Activated T-helper 1 cell treated with anti-CD3 and anti-CD28 coated beads, Interleukin-12 subunit alpha, Interleukin-12 subunit beta, Interleukin-2, Interleukin-4 antibody, amounts not matched to agents 30 ng/mL and 10 ng/mL and 1 ng/mL, durations not matched to agents 14 hours and 24 hours and 36 hours (primary cell): Measurements from ENCODE around the gene CADM4. TPM values are rescaled to one million over a fixed set of nuclear protein-coding genes. Genes with fewer than 3 reads are reported as not detected.
"Not testable (repeated sequence)": the region's sequence is repeated elsewhere in the genome, so short reads cannot be mapped to it uniquely, and the experiment has no call there.

Source experiments
- DNase-seq: peaks from one replicate; pipeline ENCODE4 v3.0.0; 2021; ENCODE audit warnings: low spot score
- H3K27ac Mint-ChIP-seq: one replicate; pipeline ENCODE4 v1.8.0; 2021; ENCODE audit warnings: mild to moderate bottlenecking, mixed read lengths
- H3K27me3 Mint-ChIP-seq: one replicate; pipeline ENCODE4 v1.8.0; 2022; ENCODE audit warnings: mild to moderate bottlenecking, moderate library complexity, mixed read lengths; ENCODE audit not compliant: insufficient read depth
- H3K36me3 Mint-ChIP-seq: one replicate; pipeline ENCODE4 v1.8.0; 2021; ENCODE audit warnings: low read depth, mixed read lengths
- H3K4me1 Mint-ChIP-seq: one replicate; pipeline ENCODE4 v1.8.0; 2021; ENCODE audit warnings: low read depth, mixed read lengths
- H3K4me3 Mint-ChIP-seq: one replicate; pipeline ENCODE4 v1.8.0; 2021; ENCODE audit warnings: mild to moderate bottlenecking, moderate library complexity, mixed read lengths
- H3K9me3 Mint-ChIP-seq: one replicate; pipeline ENCODE4 v1.8.0; 2021; ENCODE audit warnings: mixed read lengths
- intact Hi-C: fragments of 100-400 bp; cut with micrococcal nuclease; formaldehyde crosslinking; loops from one replicate; pipeline ENCODE4 v1.15.1; 2024
- total RNA-seq: library from RNA; stranded (reverse); gene quantifications from 2 replicates; pipeline ENCODE4 v1.2.3, GENCODE V29; 2022

Gene CADM4
- total RNA-seq, 1 donor from 2014 or later: 0.39 TPM

DNA sequence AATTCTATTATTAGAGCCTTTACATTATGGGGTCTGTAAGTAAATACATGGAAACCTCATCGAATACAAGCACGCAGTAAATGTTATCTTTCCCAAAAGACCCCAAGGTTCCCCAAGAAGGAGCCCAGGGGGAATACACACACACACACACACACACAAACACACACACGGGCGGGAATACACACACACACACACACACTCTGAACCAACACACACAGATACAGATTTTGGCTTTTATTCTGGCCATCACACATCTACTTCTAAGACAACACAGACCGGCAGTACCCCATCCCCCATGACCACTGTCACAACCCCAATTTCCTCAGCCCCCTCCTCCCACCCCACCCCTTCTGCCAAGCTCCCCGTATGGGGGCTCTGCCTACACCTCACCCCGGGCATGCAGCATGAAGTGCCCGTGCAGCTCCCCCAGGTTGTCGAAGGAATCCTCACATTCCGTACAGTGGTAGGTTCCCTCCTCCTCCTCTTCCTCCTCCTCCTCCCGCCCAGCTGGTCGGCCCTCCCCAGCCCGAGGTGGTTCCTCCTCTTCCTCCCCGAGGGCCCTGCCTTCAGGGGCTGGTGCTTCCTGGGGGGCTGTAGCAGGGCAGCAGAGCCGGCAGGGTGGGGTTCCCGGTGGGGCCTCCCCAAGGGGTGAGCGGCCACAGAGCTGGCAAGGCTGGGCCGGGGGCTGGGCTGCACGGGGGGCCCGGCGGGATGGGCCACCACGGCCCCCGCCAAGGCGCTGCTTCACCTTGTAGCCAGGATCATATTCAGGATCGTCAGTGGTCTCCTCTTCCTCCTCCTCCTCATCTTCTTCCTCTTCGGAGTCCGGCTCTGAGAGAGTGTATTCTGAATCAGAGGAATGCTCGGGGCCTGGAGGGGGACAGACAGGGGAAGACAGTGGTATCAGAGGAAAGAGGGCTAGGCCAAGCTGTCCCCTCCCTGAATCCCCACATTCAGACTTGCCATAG, 32.1 kb downstream of the CADM4 start:
- Mint-ChIP-seq H3K4me3 (no peak overlapping the region), H3K4me1 (peaks cover 3% of the 10 kb centered on the region), H3K27me3 (no peaks in the 10 kb centered on the region), H3K9me3 (no peaks in the 10 kb centered on the region), H3K36me3 (no peaks in the 10 kb centered on the region), H3K27ac (no peak overlapping the region)
- DNase-seq: no peak
- intact Hi-C loops: no loop called here

DNA sequence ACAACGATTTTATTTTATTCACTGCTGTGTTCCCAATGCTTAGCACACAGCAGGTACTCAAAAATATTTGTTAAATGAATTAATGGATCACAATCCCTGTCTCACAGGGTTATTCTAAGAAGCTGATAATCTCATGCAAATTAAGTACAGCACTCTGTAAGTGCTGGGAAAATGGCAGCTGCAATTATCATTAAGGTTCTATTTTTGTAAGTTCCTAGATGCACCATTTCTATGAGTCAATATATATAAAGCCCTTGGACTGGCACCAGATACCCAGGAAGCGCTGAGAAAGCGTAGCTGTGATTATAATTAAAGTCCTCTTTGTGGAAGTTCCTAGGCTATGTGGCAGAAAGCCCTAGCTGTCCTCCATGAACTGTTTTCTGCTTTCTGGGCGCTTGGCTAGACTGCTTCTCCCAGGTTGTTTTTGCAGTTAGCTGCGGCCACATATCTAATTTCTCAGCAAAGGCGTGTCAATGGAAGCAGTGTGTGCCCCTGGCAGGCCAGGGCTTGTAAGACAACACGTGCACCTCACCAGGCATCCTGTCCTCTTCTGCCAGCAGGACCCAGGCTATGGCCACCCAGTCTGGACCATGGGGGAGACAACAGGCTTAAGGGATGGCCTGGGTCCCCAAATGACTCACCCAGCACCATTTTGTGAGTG, 33.0 kb downstream of the CADM4 start:
- no peak overlapping the region for H3K27ac Mint-ChIP-seq
- H3K27me3 Mint-ChIP-seq: no peaks in the 10 kb centered on the region
- no peaks in the 10 kb centered on the region for H3K36me3 Mint-ChIP-seq
- DNase-seq: no peak
- peaks cover 3% of the 10 kb centered on the region for H3K4me1 Mint-ChIP-seq
- no peak overlapping the region for H3K4me3 Mint-ChIP-seq
- intact Hi-C loops: no loop called here
- H3K9me3 Mint-ChIP-seq: no peaks in the 10 kb centered on the region

DNA sequence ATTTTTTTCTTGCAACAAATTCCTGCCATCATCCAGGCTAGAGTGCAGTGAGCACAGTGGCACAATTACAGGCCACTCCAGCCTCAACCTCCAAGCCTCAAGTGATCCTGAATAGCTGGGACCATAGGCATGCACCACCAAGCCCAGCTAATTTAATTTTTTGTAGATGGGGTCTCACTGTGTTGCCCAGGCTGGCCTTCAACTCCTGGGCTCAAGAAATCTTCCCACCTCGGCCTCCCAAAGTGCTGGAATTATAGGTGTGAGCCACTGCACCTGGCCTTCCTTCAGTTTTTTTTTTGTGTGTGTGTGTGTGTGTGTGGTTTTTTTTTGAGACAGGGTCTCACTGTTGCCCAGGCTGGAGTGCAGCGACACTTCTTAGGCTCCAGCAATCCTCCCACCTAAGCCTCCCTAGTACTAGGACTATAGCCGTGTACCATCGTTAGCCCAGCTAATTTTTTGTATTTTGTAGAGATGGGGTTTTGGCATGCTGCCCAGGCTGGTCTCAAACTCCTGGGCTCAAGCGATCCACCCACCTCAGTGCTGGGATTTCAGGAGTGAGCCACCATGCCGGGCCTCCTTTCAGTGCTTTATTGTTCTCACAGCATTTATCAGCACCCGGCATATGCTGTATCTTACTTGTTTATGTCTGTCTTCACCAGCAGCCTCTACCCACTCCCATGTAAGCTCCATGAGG, 33.6 kb downstream of the CADM4 start:
- H3K27me3 Mint-ChIP-seq: no peaks in the 10 kb centered on the region
- H3K9me3 Mint-ChIP-seq: no peaks in the 10 kb centered on the region
- peaks cover 3% of the 10 kb centered on the region for H3K4me1 Mint-ChIP-seq
- intact Hi-C loops: no loop called here
- peaks cover 5% of the 10 kb centered on the region for H3K36me3 Mint-ChIP-seq
- no peak overlapping the region for H3K27ac Mint-ChIP-seq
- no peak for DNase-seq
- H3K4me3 Mint-ChIP-seq: no peak overlapping the region

DNA sequence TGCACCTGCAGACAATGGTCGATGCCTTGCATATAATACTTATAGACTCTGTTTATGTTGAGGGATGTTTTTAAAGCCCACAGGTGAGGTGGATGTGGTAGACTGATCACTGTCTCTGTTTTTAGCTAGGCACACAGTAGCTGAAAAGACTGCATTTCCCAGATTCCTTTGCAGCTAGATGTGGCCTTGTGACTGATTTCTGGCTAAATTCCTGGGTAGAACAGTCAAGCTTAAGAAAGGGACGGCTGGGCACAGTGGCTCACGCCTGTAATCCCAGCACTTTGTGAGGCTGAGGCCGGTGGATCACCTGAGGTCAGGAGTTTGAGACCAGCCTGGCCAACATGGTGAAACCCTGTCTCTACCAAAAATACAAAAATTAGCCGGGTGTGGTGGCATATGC, 39.3 kb downstream of the CADM4 start:
- H3K27ac Mint-ChIP-seq, H3K4me3 Mint-ChIP-seq, H3K27me3 Mint-ChIP-seq, DNase-seq, intact Hi-C loops, H3K9me3 Mint-ChIP-seq, H3K36me3 Mint-ChIP-seq: not testable (repeated sequence)
- H3K4me1 Mint-ChIP-seq: peaks cover 28% of the 10 kb centered on the region

DNA sequence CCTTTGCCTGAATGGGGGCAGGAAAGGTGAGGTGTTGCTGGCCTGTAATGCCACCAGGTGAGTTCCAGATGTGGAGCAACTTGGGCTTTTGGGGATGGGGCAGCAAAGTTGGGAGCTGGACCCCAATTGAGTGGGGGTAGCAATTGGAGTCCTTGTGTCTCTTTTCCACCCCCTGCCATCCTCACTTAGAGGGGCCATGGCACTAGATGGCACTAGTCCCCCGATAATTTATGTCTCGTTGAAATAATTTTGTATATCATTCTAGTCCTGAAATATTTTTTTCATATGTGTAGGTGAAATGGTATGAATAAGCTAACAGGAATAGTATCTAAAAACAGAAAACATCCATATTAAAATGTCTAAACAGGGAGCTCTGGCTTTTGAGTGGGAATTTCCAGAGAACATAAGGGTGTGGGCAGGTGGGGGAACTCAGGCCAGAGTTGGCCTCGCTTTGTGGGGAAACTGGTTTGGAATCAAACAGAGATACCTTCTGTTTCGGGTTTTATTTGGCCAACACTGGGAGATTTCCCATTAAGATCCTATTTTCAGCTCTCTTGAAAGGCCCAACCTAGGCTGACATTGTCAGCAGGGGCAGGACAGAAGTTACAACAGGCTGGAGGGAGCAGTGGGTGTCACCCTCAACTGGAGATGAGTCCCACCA, 39.9 kb downstream of the CADM4 start:
- intact Hi-C loops: loop anchor here (5.0 kb wide), 1 partner anchor 903 kb away; the partner anchor contains the start of gene ZNF180
- H3K27me3 Mint-ChIP-seq: no peaks in the 10 kb centered on the region
- no peak overlapping the region for H3K27ac Mint-ChIP-seq
- H3K9me3 Mint-ChIP-seq: no peaks in the 10 kb centered on the region
- H3K4me1 Mint-ChIP-seq: peaks cover 28% of the 10 kb centered on the region
- no peak for DNase-seq
- peaks cover 7% of the 10 kb centered on the region for H3K36me3 Mint-ChIP-seq
- H3K4me3 Mint-ChIP-seq: no peak overlapping the region

DNA sequence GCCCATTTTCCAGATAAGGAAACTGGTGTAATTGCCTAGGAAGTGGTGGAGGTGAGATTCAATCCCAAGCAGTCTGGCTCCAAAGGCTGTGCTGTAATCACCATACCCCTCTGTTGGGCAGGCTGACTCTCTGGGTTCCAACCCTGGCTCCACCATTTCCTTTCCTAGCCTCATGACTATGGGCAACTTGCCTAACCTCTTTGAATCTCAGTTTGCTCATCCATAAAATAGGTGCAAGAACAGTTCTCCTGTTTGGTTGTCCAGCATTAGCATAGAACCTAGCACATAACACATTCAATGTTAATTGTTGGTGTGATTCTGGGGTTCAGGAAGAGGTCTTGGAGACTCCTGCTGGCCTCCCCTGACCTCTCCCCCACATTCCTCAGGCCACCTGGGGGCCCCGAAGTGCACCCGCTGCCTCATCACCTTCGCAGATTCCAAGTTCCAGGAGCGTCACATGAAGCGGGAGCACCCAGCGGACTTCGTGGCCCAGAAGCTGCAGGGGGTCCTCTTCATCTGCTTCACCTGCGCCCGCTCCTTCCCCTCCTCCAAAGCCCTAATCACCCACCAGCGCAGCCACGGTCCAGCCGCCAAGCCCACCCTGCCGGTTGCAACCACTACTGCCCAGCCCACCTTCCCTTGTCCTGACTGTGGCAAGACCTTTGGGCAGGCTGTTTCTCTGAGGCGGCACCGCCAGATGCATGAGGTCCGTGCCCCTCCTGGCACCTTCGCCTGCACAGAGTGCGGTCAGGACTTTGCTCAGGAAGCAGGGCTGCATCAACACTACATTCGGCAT, 41.0 kb downstream of the CADM4 start:
- intact Hi-C loops: loop anchor here (5.0 kb wide), 1 partner anchor 904 kb away; the partner anchor contains the start of gene ZNF180
- peaks cover 33% of the 10 kb centered on the region for H3K4me1 Mint-ChIP-seq
- peaks cover 11% of the 10 kb centered on the region for H3K36me3 Mint-ChIP-seq
- H3K27ac Mint-ChIP-seq: peak overlapping the region; percentile 6
- H3K27me3 Mint-ChIP-seq: no peaks in the 10 kb centered on the region
- DNase-seq: no peak
- peak overlapping the region; percentile 97 for H3K4me3 Mint-ChIP-seq
- H3K9me3 Mint-ChIP-seq: no peaks in the 10 kb centered on the region

GRCh38 chr19:43597876-43598275, 41.8 kb downstream of the CADM4 start:
- intact Hi-C loops: loop anchor here (5.0 kb wide), 1 partner anchor 904 kb away; the partner anchor contains the start of gene ZNF180
- peaks cover 39% of the 10 kb centered on the region for H3K4me1 Mint-ChIP-seq
- no peaks in the 10 kb centered on the region for H3K9me3 Mint-ChIP-seq
- peaks cover 16% of the 10 kb centered on the region for H3K36me3 Mint-ChIP-seq
- H3K4me3 Mint-ChIP-seq: peak overlapping the region; percentile 97
- no peaks in the 10 kb centered on the region for H3K27me3 Mint-ChIP-seq
- peak overlapping the region; percentile 67 for H3K27ac Mint-ChIP-seq
- DNase-seq: no peak

DNA sequence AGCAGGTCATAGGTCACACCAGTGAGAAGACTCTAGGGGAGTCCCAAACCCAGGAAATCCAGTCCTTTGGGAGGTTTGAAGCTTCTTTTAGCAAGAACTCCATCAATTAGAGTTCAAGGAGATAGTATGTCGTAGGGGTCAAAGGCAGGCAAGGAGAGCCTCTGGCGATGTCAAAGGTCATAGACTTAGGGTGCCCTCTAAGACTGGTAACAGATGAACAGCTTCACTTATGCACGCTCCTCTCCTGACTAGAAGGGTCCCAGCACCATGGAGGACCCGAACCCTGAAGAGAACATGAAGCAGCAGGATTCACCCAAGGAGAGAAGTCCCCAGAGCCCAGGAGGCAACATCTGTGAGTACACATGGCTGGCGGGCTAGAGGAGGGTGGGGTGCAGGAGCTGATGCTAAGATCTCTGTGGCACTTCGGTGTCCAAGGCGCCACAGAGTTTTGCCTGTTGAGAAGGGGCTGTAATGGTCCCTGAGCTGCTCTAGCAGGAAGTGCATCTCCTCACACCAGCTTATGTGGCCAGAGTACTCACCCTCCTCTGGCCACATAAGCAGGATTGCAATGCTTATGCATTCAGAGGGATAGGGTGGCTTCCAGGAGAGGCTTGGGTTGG, 42.7 kb downstream of the CADM4 start:
- Mint-ChIP-seq H3K27ac (peak overlapping the region; percentile 97), H3K36me3 (peaks cover 20% of the 10 kb centered on the region), H3K4me1 (peaks cover 39% of the 10 kb centered on the region), H3K9me3 (no peaks in the 10 kb centered on the region), H3K27me3 (no peaks in the 10 kb centered on the region), H3K4me3 (peak overlapping the region; percentile 97)
- no peak for DNase-seq
- intact Hi-C loops: loop anchor here (1.0 to 5.0 kb wide), 10 partner anchors 17 to 905 kb away; partner anchors contain the start of genes PHLDB3, PINLYP, SMG9 and XRCC1

DNA sequence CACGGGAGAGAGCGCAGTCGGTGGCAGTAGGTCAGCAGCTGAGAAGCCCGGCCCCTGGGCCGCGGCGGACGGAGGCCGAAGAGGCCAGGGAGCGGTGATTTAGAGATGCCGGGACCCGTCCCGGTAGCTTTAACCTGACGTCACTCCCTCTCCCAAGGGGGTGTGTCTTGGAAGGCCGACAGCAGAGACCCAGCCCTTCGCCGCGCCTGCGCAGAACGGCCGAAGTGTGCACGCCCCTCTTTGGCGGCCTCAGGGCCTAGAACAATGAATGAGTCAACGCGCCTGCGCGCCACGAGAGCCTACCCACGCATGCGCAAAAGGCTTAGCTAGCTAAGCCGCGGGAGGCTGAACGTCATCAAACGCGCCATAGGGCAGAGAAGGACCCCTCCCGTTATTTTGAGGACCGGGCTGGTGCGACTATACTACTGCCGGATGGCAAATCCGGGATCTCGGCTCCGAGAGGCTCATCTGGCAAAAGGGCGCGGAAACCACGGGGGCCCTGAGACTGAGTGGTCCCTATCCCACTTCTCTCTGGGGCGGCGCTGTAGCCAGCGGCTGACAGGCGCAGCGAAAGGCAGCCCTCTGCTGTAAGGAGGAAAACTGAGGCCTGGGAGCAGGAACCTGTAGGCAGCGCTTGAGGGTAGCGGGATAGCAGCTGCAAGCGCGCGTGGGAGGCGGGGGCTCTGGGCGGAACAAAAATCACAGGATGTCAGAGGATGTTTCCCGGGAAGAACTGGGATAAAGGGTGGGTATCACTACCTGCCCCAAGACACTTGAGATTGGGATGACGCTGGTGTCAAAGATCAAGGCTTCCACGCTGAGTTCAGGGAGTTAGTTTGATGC, 43.4 kb downstream of the CADM4 start, which contains the start of the genes IRGQ and ZNF576:
IRGQ (minus strand) TSS at position 136 of the 843 bp plus-strand sequence. CDS start 796 bp downstream, outside the sequence.
ZNF576 (plus strand) TSS at position 597 of the 843 bp plus-strand sequence. CDS start 514 bp downstream, outside the sequence.
- H3K4me3 Mint-ChIP-seq: peak within 1 kb of the TSS; percentile 97
- intact Hi-C loops: loop anchor here (1.0 to 5.0 kb wide), 11 partner anchors 16 to 906 kb away; partner anchors contain the start of genes PHLDB3, PINLYP, SMG9 and XRCC1
- peak within 1 kb of the TSS; percentile 97 for H3K27ac Mint-ChIP-seq
- no peaks in the 10 kb centered on the region for H3K27me3 Mint-ChIP-seq
- peak; percentile 100 for DNase-seq
- H3K4me1 Mint-ChIP-seq: peaks cover 39% of the 10 kb centered on the region
- H3K9me3 Mint-ChIP-seq: no peaks in the 10 kb centered on the region
- peaks cover 15% of the 10 kb centered on the region for H3K36me3 Mint-ChIP-seq

GRCh38 chr19:43595605-43595998, 44.0 kb downstream of the CADM4 start:
- H3K4me3 Mint-ChIP-seq: peak overlapping the region; percentile 97
- H3K27ac Mint-ChIP-seq: peak overlapping the region; percentile 97
- intact Hi-C loops: loop anchor here (2.0 to 5.0 kb wide), 2 partner anchors 149 to 907 kb away; partner anchors contain the start of gene ZNF180
- H3K27me3 Mint-ChIP-seq: no peaks in the 10 kb centered on the region
- peak; percentile 14 for DNase-seq
- H3K4me1 Mint-ChIP-seq: peaks cover 43% of the 10 kb centered on the region
- no peaks in the 10 kb centered on the region for H3K9me3 Mint-ChIP-seq
- peaks cover 17% of the 10 kb centered on the region for H3K36me3 Mint-ChIP-seq
